Uterus (tissue), 4 donors: ENCODE results near the gene PAK4. TPM values are rescaled to one million over a fixed set of nuclear protein-coding genes. Genes with fewer than 3 reads are reported as not detected.
"Not testable (repeated sequence)": the region's sequence is repeated elsewhere in the genome, so short reads cannot be mapped to it uniquely, and the experiment has no call there.

ENCODE experiments used
- DNase-seq, 2 donors: peaks; one replicate each; pipeline ENCODE4 v3.0.0-alpha.2; 2019 to 2020
- H3K27ac ChIP-seq, 2 donors: fragments of 200-600 bp; sonication (generic); 1 replicate in 1 of 2; 2 replicates in 1 of 2; pipeline ENCODE4 v1.5.1; 2016 to 2018
- H3K27me3 ChIP-seq, 2 donors: fragments of 200-600 bp; sonication (generic); one replicate each; pipeline ENCODE4 v1.5.1; 2018 to 2019; ENCODE audit warnings: control low read depth in 1 of 2
- H3K36me3 ChIP-seq, 2 donors: fragments of 200-600 bp; sonication (generic); one replicate each; pipeline ENCODE4 v1.5.1; 2019; ENCODE audit warnings: control low read depth in 1 of 2
- H3K4me1 ChIP-seq, 2 donors: fragments of 200-600 bp; sonication (generic); one replicate each; pipeline ENCODE4 v1.5.1; 2018 to 2019; ENCODE audit warnings: control low read depth in 1 of 2
- H3K4me3 ChIP-seq, 2 donors: fragments of 200-600 bp; sonication (generic); 1 replicate in 1 of 2; 2 replicates in 1 of 2; pipeline ENCODE4 v1.5.1; 2018 to 2019; ENCODE audit warnings: mild to moderate bottlenecking in 1 of 2
- H3K9me3 ChIP-seq, 2 donors: fragments of 200-600 bp; sonication (generic); one replicate each; pipeline ENCODE4 v1.5.1; 2019; ENCODE audit warnings: control low read depth in 1 of 2
- POLR2A ChIP-seq, 2 donors: fragments of 450-650 bp; IDR thresholded peaks; one replicate each; pipeline ENCODE4 v1.6.1; 2016; ENCODE audit warnings: antibody characterized with exemption in 2 of 2, mild to moderate bottlenecking in 1 of 2, moderate library complexity in 1 of 2
- intact Hi-C: fragments of 100-400 bp; cut with DNase I; formaldehyde crosslinking; loops from one replicate; pipeline ENCODE4 v1.15.1; 2023; ENCODE audit warnings: low total_unique reads
- total RNA-seq, 4 donors: library from RNA; depleted of rRNA in 3 of 4; stranded (reverse); fragments of >200 nt in 3 of 4; gene quantifications; one replicate each; pipeline versions ENCODE4 v1.1.0 to v1.2.4, GENCODE V29; 2014 to 2023
- TF ChIP-seq, protein P1 (sequence below), 4 experiments: fragments of 200-600 bp in 2 of 4; fragments of 450-650 bp in 2 of 4; sonication (generic) in 2 of 4; IDR thresholded peaks; one replicate each; pipeline ENCODE4 v1.5.1; 2016 to 2019; ENCODE audit warnings: antibody characterized with exemption in 4 of 4, mild to moderate bottlenecking in 2 of 4, moderate library complexity in 1 of 4
- donor health status: DM: yes; HTN: yes; CAD: no.

PAK4 gene
- total RNA-seq, 4 donors from 2014 or later: 0.26 to 57.4 (median 24.3) TPM

DNA sequence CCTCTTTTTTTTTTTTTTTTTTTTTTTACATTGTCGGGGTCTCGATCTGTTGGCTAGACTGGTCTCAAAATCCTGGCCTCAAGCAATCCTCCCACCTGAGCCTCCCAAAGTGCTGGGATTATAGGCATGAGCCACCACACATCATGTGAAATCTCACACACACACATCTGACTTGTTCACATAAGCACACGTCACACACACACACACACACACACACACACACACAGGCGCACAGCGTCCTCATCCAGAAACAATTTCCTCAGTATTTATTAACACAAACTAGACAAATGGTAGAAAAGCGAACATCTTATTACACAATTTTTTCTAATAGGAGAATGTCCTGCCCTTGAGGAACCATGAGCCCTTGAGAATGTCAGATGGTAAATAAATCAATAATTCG, 83.6 kb downstream of the PAK4 start:
- intact Hi-C loops: no loop called here

DNA sequence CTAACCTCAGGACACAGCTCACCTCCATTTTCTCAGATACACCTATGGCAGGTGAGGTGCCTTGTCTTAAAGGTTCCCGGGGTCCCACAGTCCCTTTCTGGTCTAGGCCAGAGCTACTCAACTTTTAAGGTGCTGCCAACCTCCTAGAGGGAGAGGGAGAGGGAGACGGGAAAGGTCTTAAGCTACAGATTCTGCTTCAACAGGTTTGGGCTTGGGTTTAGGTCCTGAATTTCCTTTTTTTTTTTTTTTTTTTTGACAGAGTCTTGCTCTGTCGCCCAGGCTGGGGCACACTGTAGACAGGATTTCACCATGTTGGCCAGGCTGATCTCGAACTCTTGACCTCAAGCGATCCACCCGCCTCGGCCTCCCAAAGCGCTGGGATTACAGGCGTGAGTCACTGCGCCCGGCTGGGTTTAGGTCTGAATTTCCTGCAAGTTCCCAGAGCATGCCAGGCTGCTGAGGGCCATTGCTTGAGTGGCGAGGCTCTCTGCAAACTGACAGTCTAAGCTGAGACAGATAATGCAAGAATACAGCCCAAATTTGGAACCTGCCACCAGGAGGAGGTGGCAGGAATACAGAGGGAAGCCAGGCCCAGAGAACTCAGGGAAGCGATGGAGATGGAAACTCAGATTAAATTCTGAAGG, 86.3 kb downstream of the PAK4 start:
- H3K27me3 ChIP-seq: no peaks in the 10 kb centered on the region
- DNase-seq: no peak
- TF ChIP-seq POLR2A (IDR thresholded peaks at IDR 0.05): no peak
- TF ChIP-seq, protein P1, sequence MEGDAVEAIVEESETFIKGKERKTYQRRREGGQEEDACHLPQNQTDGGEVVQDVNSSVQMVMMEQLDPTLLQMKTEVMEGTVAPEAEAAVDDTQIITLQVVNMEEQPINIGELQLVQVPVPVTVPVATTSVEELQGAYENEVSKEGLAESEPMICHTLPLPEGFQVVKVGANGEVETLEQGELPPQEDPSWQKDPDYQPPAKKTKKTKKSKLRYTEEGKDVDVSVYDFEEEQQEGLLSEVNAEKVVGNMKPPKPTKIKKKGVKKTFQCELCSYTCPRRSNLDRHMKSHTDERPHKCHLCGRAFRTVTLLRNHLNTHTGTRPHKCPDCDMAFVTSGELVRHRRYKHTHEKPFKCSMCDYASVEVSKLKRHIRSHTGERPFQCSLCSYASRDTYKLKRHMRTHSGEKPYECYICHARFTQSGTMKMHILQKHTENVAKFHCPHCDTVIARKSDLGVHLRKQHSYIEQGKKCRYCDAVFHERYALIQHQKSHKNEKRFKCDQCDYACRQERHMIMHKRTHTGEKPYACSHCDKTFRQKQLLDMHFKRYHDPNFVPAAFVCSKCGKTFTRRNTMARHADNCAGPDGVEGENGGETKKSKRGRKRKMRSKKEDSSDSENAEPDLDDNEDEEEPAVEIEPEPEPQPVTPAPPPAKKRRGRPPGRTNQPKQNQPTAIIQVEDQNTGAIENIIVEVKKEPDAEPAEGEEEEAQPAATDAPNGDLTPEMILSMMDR (IDR thresholded peaks at IDR 0.05): no peak

More for the DNA sequence above, 83.6 kb downstream of the PAK4 start:
- no peaks in the 10 kb centered on the region for H3K4me1 ChIP-seq
- no peak for TF ChIP-seq POLR2A (IDR thresholded peaks at IDR 0.05)
- TF ChIP-seq, protein P1 (IDR thresholded peaks at IDR 0.05): no peak
- H3K9me3 ChIP-seq: no peaks in the 10 kb centered on the region
- H3K27me3 ChIP-seq: no peaks in the 10 kb centered on the region
- no peak overlapping the region for H3K27ac ChIP-seq
- no peaks in the 10 kb centered on the region for H3K36me3 ChIP-seq
- H3K4me3 ChIP-seq: no peak overlapping the region
- no peak for DNase-seq

DNA sequence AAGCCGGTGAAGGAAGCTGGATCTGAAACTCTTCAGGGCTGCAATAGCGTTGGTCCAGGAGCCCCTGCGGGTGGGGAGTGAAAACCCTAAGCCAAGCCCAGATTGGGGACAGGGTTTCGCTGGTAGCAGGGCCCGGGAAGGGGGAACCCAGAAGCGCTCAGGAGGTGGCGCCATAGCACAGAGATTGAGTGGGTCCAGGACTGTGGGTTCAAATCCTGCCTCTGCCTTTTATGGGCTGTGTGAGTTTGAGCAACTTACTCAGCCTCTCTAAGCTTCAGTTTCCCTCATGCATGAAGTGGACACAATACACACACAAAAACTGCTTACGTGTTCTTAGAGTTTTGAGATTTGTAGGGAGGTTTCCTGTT, 86.8 kb downstream of the PAK4 start:
- intact Hi-C loops: no loop called here
- Histone ChIP-seq H3K36me3 (no peaks in the 10 kb centered on the region), H3K9me3 (no peaks in the 10 kb centered on the region), H3K27me3 (no peaks in the 10 kb centered on the region), H3K4me1 (no peaks in the 10 kb centered on the region), H3K4me3 (no peak overlapping the region), H3K27ac (no peak overlapping the region)
- DNase-seq: no peak
- TF ChIP-seq, protein P1 (IDR thresholded peaks at IDR 0.05): peak in 3 of 4 experiments; percentile 8 to 24 (median 9)
- no peak for TF ChIP-seq POLR2A (IDR thresholded peaks at IDR 0.05)

More for the DNA sequence above, 86.3 kb downstream of the PAK4 start:
- intact Hi-C loops: no loop called here
- H3K9me3 ChIP-seq: no peaks in the 10 kb centered on the region
- no peaks in the 10 kb centered on the region for H3K36me3 ChIP-seq
- H3K27ac ChIP-seq: no peak overlapping the region
- H3K4me1 ChIP-seq: no peaks in the 10 kb centered on the region
- no peak overlapping the region for H3K4me3 ChIP-seq

DNA sequence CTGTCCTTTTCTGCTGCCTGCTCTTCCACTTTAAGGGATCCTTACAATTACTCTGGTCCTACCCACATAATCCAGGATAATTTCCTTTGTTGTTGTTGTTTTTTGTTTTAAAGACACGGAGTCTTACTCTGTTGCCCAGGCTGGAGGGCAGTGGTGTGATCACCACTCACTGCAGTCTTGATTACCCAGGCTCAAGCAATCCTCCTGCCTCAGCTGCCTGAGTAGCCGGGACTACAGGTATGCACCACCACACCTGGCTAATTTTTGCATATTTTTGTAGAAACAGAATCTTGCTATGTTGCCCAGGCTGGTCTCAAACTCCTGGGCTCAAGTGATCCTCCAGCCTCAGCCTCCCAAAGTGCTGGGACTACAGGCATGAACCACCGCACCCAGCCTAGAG, 89.7 kb downstream of the PAK4 start:
- H3K36me3 ChIP-seq, H3K4me1 ChIP-seq, intact Hi-C loops, H3K27ac ChIP-seq, H3K27me3 ChIP-seq, DNase-seq, H3K9me3 ChIP-seq, H3K4me3 ChIP-seq: not testable (repeated sequence)

DNA sequence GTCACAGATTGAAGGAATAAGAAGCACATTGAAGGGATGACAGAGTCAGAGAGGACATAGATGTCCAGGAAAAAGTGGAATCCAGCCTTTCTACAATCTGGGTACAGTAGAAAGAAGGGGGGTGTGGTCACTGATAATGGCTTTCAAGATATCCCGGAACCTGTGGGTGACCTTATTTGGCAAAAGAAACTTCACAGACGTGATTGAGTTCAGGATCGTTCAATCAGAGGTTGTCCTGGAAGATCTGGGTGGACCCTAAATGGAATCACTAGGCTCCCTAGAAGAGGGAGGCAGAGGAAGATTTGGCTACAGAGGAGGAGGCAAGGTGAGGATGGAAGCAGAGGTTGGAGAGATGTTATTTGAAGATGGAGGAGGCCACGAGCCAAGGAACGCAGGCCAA, 91.5 kb downstream of the PAK4 start:
- intact Hi-C loops: no loop called here
- Histone ChIP-seq H3K4me1 (no peaks in the 10 kb centered on the region), H3K4me3 (no peak overlapping the region), H3K27ac (no peak overlapping the region), H3K9me3 (no peaks in the 10 kb centered on the region), H3K36me3 (no peaks in the 10 kb centered on the region), H3K27me3 (no peaks in the 10 kb centered on the region)
- DNase-seq: no peak
- TF ChIP-seq, protein P1 (IDR thresholded peaks at IDR 0.05): no peak
- TF ChIP-seq POLR2A (IDR thresholded peaks at IDR 0.05): no peak
